K562 (cell line): ENCODE measurements around the gene EBI3. TPM values are rescaled to one million over a fixed set of nuclear protein-coding genes. Genes with fewer than 3 reads are reported as not detected.
A peak's percentile ranks its signal among the peaks of the same experiment; 100 is the strongest.

Experiments
- ADNP ChIP-seq: fragments of 200-800 bp; sonication (Bioruptor generic); IDR thresholded peaks from 2 replicates; pipeline ENCODE4 v1.6.1; 2016; ENCODE audit warnings: missing genetic modification characterization, missing compliant biosample characterization
- ARID3A ChIP-seq: IDR thresholded peaks from 2 replicates; pipeline ENCODE4 v1.6.1; 2012; ENCODE audit warnings: low read depth, low read length, improper control_type of control experiment, borderline replicate concordance
- CAMTA2 ChIP-seq: fragments of 250-450 bp; sonication (Bioruptor Pico); conservative IDR thresholded peaks from 2 replicates; pipeline ENCODE4 v1.5.1; 2022
- CBX5 ChIP-seq: IDR thresholded peaks from 2 replicates; pipeline ENCODE4 v1.6.1; 2014; ENCODE audit warnings: low read depth, borderline replicate concordance
- CTCF ChIP-seq, 3 experiments: IDR thresholded peaks in 2 of 3; conservative IDR thresholded peaks in 1 of 3; 2 replicates each; pipeline ENCODE4 v1.5.1; 2011 to 2012; ENCODE audit warnings: low read length in 3 of 3, mild to moderate bottlenecking in 3 of 3, control low read depth in 2 of 3, improper control_type of control experiment in 1 of 3, inconsistent platforms in 1 of 3, low read depth in 1 of 3, mixed read lengths in 1 of 3, moderate library complexity in 1 of 3; ENCODE audit not compliant: insufficient read depth in 2 of 3
- EHMT2 ChIP-seq: fragments of 450-650 bp; IDR thresholded peaks from 2 replicates; pipeline ENCODE4 v1.6.1; 2018; ENCODE audit warnings: antibody characterized with exemption
- FOXJ3 ChIP-seq: sonication (generic); formaldehyde crosslinking; IDR thresholded peaks from 2 replicates; pipeline ENCODE4 v1.4.0; 2020; ENCODE audit warnings: mild to moderate bottlenecking, missing genetic modification reagents
- HIVEP1 ChIP-seq: fragments of 250-450 bp; sonication (Bioruptor Pico); IDR thresholded peaks from 2 replicates; pipeline ENCODE4 v1.4.0; 2020; ENCODE audit warnings: mild to moderate bottlenecking
- NCOA6 ChIP-seq: fragments of 450-650 bp; IDR thresholded peaks from 2 replicates; pipeline ENCODE4 v1.6.1; 2017; ENCODE audit warnings: mild to moderate bottlenecking
- NFATC3 ChIP-seq: fragments of 450-650 bp; IDR thresholded peaks from 2 replicates; pipeline ENCODE4 v1.6.1; 2017; ENCODE audit warnings: mild to moderate bottlenecking
- NFE2L1 ChIP-seq: fragments of 450-650 bp; IDR thresholded peaks from 2 replicates; pipeline ENCODE4 v1.6.1; 2016; ENCODE audit warnings: missing genetic modification characterization, low read depth, mild to moderate bottlenecking, missing compliant biosample characterization, moderate library complexity, borderline replicate concordance
- PYGO2 ChIP-seq: fragments of 450-650 bp; IDR thresholded peaks from 2 replicates; pipeline ENCODE4 v1.6.1; 2016; ENCODE audit warnings: mild to moderate bottlenecking, missing genetic modification characterization, moderate library complexity, missing compliant biosample characterization
- RAD21 ChIP-seq, 2 experiments: fragments of 250-450 bp in 1 of 2; fragments of 450-650 bp in 1 of 2; sonication (Bioruptor Pico) in 1 of 2; formaldehyde crosslinking in 1 of 2; IDR thresholded peaks in 1 of 2; conservative IDR thresholded peaks in 1 of 2; 2 replicates each; pipeline versions ENCODE4 v1.4.0 to v1.8.0; 2020 to 2022; ENCODE audit warnings: mild to moderate bottlenecking in 2 of 2, moderate library complexity in 1 of 2
- SIRT6 ChIP-seq: IDR thresholded peaks from one replicate; pipeline ENCODE4 v1.6.1; 2012; ENCODE audit warnings: low read depth, mild to moderate bottlenecking, control low read depth, inconsistent platforms, low read length, moderate library complexity
- SMARCA4 ChIP-seq: fragments of 450-650 bp; IDR thresholded peaks from 2 replicates; pipeline ENCODE4 v1.6.1; 2016
- TAF15 ChIP-seq: fragments of 200-400 bp; formaldehyde crosslinking; IDR thresholded peaks from 2 replicates; pipeline ENCODE4 v1.6.1; 2017; ENCODE audit warnings: mild to moderate bottlenecking, low read depth, low read length, moderate library complexity
- TRIM28 ChIP-seq: fragments of 450-650 bp; IDR thresholded peaks from 2 replicates; pipeline ENCODE4 v1.6.1; 2017
- ZBTB49 ChIP-seq: sonication (generic); formaldehyde crosslinking; IDR thresholded peaks from 2 replicates; pipeline ENCODE4 v1.8.0; 2022; ENCODE audit warnings: missing genetic modification reagents, mild to moderate bottlenecking, borderline replicate concordance
- ZNF121 ChIP-seq: sonication (generic); formaldehyde crosslinking; conservative IDR thresholded peaks from 2 replicates; pipeline ENCODE4 v1.8.0; 2022; ENCODE audit warnings: missing genetic modification reagents
- ZNF140 ChIP-seq: fragments of 250-450 bp; sonication (Bioruptor Pico); IDR thresholded peaks from 2 replicates; pipeline ENCODE4 v1.8.0; 2021; ENCODE audit warnings: moderate library complexity, mild to moderate bottlenecking, inconsistent platforms
- ZNF316 ChIP-seq: fragments of 450-650 bp; IDR thresholded peaks from 2 replicates; pipeline ENCODE4 v1.6.1; 2016
- ZNF740 ChIP-seq, 3 experiments: fragments of 200-800 bp in 1 of 3; sonication (Bioruptor generic) in 1 of 3; sonication (generic) in 1 of 3; formaldehyde crosslinking in 1 of 3; IDR thresholded peaks; 2 replicates each; pipeline versions ENCODE4 v1.6.1 to v1.8.0; 2016 to 2022; ENCODE audit warnings: mild to moderate bottlenecking in 2 of 3, missing compliant biosample characterization in 2 of 3, missing genetic modification characterization in 2 of 3, missing genetic modification reagents in 1 of 3
- polyA plus RNA-seq, 8 experiments: library from polyadenylated mRNA; depleted of rRNA in 4 of 8; stranded (reverse) in 5 of 8; unstranded in 3 of 8; fragments of >200 nt; fragmentation: Nextera tagmentation in 2 of 8; fragmentation: Illumina TruSeq in 1 of 8; extraction: Ambion mirVana in 2 of 8; extraction: Trizol in 1 of 8; gene quantifications; 2 replicates each; pipeline versions ENCODE4 v1.2.1 to v1.2.3, GENCODE V29; 2011 to 2014; ENCODE audit warnings: inconsistent platforms in 1 of 8, missing spikeins in 1 of 8
- total RNA-seq, 7 experiments: library from RNA; depleted of rRNA in 6 of 7; stranded (reverse); fragments of >200 nt in 6 of 7; fragmentation: Illumina TruSeq in 2 of 7; extraction: Trizol in 2 of 7; gene quantifications; 2 replicates each; pipeline versions ENCODE4 v1.2.1 to v1.2.3, GENCODE V29; 2011 to 2021; ENCODE audit warnings: low replicate concordance in 1 of 7

The EBI3 gene
- total and polyA plus RNA-seq, 9 of the 15 experiments (the other 6 are each of a cell fraction or from before 2014, with no cell fraction given), result 0.08 to 0.35 (median 0.22) TPM; not detected in 6

- TF ChIP-seq ZBTB49 (no peak), NFE2L1 (tag) (no peak), CBX5 (no peak), TRIM28 (no peak), ZNF121 (CRISPR knock-in tag) (no peak), CTCF (IDR thresholded peaks at IDR 0.05 in 2 of 3, conservative IDR thresholded peaks at IDR 0.05 in 1 of 3; ENCODE audit: insufficient read depth in 2 of 3, low read depth in 1 of 3, low read length in 3 of 3) (peak; percentile 85 to 94 (median 89)), NFATC3 (no peak), ADNP (tag) (peak; percentile 74), SIRT6 (no peak), ZNF740 (CRISPR knock-in tag; IDR thresholded peaks at IDR 0.05) (no peak), ZNF740 (tag; IDR thresholded peaks at IDR 0.05) (no peak), ARID3A (no peak), ZNF316 (no peak), RAD21 (CRISPR knock-in tag; conservative IDR thresholded peaks at IDR 0.05 in 1 of 2, IDR thresholded peaks at IDR 0.05 in 1 of 2) (peak; percentile 40 to 75; a peak in 3 of 4 replicates), NCOA6 (no peak), ZNF140 (CRISPR knock-in tag) (no peak), FOXJ3 (CRISPR knock-in tag) (no peak), SMARCA4 (peak; percentile 31; the same call in 1 of the 2 replicates), EHMT2 (no peak), HIVEP1 (CRISPR knock-in tag) (no peak), TAF15 (no peak), CAMTA2 (no peak), PYGO2 (no peak)
These were observed 43.0 kb upstream of the EBI3 start (continued) for GRCh38 chr19:4186087-4186993.
